Adrenal gland (tissue), 5 donors: ENCODE measurements around the gene SERGEF.

Experiments used
- POLR2A ChIP-seq, 2 donors: fragments of 450-650 bp; IDR thresholded peaks; one replicate each; pipeline ENCODE4 v1.6.1; 2017; ENCODE audit warnings: antibody characterized with exemption in 2 of 2, mild to moderate bottlenecking in 2 of 2, moderate library complexity in 1 of 2
- TF ChIP-seq, protein P1 (sequence below), 6 experiments: fragments of 450-650 bp in 4 of 6; fragments of 200-600 bp in 2 of 6; sonication (generic) in 1 of 6; IDR thresholded peaks; 1 replicate in 5 of 6; 2 replicates in 1 of 6; pipeline versions ENCODE4 v1.5.1 to v1.8.0; 2016 to 2021; ENCODE audit warnings: antibody characterized with exemption in 6 of 6, mild to moderate bottlenecking in 2 of 6, moderate library complexity in 1 of 6
- donor health status: DM: no; HTN: no; CAD: no.

DNA sequence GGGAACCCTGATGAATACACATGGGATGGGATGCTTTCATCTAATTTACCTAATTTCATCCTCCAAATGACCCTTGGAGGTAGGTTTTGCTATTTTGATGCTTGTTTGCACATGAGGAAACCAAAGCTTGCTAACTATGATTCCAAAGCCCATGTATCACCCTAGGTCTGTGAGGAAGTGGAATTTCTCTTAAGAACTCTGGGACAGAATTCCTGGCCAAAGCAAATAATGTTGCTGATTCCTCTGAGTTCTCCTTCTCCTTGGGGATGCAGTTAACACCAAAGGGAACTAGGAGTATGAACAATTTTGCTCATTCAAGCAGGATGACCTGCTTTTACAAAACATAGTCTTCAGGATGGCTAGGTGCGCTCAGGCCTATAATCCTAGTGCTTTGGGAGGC is 198.3 kb downstream of the SERGEF start:
- TF ChIP-seq, protein P1, sequence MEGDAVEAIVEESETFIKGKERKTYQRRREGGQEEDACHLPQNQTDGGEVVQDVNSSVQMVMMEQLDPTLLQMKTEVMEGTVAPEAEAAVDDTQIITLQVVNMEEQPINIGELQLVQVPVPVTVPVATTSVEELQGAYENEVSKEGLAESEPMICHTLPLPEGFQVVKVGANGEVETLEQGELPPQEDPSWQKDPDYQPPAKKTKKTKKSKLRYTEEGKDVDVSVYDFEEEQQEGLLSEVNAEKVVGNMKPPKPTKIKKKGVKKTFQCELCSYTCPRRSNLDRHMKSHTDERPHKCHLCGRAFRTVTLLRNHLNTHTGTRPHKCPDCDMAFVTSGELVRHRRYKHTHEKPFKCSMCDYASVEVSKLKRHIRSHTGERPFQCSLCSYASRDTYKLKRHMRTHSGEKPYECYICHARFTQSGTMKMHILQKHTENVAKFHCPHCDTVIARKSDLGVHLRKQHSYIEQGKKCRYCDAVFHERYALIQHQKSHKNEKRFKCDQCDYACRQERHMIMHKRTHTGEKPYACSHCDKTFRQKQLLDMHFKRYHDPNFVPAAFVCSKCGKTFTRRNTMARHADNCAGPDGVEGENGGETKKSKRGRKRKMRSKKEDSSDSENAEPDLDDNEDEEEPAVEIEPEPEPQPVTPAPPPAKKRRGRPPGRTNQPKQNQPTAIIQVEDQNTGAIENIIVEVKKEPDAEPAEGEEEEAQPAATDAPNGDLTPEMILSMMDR (IDR thresholded peaks at IDR 0.05): no peak
- no peak for TF ChIP-seq POLR2A (IDR thresholded peaks at IDR 0.05)
